ENCODE results near the gene CCDC188.

CCDC188 gene

DNA sequence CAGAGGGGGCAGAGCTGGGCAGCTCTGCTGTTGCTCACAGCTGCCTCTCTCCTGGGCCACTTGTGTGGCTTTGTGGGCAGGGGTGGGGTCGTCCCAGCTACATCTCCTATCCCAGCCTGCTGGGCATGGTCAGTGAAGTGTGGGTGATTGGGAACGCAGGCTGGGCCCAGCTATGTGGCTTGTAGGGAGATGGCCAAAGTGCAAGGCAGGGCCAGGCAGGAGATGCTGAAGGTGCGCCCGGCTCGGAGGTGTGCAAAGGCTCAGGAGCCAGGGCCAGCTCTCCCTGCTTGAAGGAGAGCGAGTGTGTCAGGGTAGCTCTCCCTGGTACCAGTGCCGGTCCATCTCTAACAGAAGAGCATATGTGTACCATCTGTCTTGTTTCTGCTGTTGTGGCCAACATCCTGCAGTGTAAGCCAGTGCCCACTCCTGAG is 43.4 kb downstream of the CCDC188 start:
- no peak for DNase-seq (ENCODE audit: low read depth)
- no peak overlapping the region for H3K4me3 ChIP-seq (ENCODE audit: low read depth, low read length)
- TF ChIP-seq MYC (IDR thresholded peaks at IDR 0.05; ENCODE audit: low read depth, low read length) = no peak
- no peak for TF ChIP-seq MAX (IDR thresholded peaks at IDR 0.05; ENCODE audit: low read depth, low read length)
- no peak for TF ChIP-seq CTCF (IDR thresholded peaks at IDR 0.05; ENCODE audit: low read depth, low read length)
- no peak for TF ChIP-seq POLR2A (IDR thresholded peaks at IDR 0.05; ENCODE audit: extremely low read depth, insufficient read length)

DNA sequence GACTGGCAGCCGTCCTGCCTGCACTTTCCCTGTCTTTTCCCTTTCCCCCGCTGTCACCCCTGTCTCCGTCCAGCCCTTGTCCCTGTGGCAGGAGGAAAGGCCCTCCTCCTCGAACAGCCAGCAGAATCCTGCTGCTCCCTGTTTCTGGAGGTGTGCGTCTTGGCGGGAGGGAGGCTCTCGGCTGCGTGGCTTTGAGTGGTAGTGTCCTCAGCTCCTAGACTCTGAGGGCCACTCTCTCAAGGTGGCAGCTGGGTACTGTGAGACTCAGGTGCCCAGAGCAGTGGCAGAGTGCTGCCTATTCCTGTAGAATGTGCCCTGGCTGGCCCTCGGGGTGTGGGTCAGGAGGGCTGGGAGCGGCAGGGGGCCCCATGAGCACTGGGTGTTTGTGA is 44.0 kb downstream of the CCDC188 start:
- TF ChIP-seq POLR2A (IDR thresholded peaks at IDR 0.05; ENCODE audit: extremely low read depth, insufficient read length) = no peak
- no peak for TF ChIP-seq CTCF (IDR thresholded peaks at IDR 0.05; ENCODE audit: low read depth, low read length)
- TF ChIP-seq MAX (IDR thresholded peaks at IDR 0.05; ENCODE audit: low read depth, low read length) = no peak
- no peak for TF ChIP-seq MYC (IDR thresholded peaks at IDR 0.05; ENCODE audit: low read depth, low read length)
- DNase-seq (ENCODE audit: low read depth) = no peak
- no peak overlapping the region for H3K4me3 ChIP-seq (ENCODE audit: low read depth, low read length)

DNA sequence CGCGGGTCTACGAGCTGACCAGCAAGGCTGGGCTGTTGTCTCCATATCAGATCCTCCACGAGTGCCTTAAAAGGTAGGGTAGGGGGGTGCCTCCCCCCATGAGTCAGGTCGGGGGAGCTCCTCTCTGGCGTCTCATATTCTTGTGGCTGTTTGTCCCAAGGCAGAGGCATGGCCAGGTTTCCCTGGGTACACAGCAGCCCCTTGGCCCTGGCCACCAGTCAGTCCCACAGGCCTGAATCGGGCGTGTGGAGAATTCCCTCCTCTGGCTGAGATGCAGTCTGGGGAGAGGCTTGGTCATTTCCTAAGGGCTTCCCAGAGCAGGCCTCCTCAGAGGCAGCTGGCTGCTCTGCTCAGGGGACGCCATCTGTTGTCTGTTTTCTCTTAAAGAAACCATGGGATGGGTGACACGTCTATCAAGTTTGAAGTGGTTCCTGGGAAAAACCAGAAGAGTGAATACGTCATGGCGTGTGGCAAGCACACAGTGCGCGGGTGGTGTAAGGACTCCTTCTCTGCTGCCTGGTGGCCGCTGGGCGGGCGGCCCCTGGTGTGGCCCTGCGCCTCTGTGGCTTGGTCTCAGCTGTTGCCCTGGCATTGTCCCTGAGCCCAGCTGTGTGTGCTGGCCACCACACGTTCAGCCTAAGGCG is 44.5 kb downstream of the CCDC188 start:
- H3K4me3 ChIP-seq (ENCODE audit: low read depth, low read length) = no peak overlapping the region
- DNase-seq (ENCODE audit: low read depth) = no peak
- TF ChIP-seq MAX (IDR thresholded peaks at IDR 0.05; ENCODE audit: low read depth, low read length) (no peak), POLR2A (IDR thresholded peaks at IDR 0.05; ENCODE audit: extremely low read depth, insufficient read length) (no peak), CTCF (IDR thresholded peaks at IDR 0.05; ENCODE audit: low read depth, low read length) (no peak), MYC (IDR thresholded peaks at IDR 0.05; ENCODE audit: low read depth, low read length) (no peak)

- DNase-seq (ENCODE audit: low read depth) = no peak
- no peak for TF ChIP-seq MYC (IDR thresholded peaks at IDR 0.05; ENCODE audit: low read depth, low read length)
- no peak overlapping the region for H3K4me3 ChIP-seq (ENCODE audit: low read depth, low read length)
Measured at GRCh38 chr22:20105456-20106204, 45.2 kb downstream of the CCDC188 start.

DNA sequence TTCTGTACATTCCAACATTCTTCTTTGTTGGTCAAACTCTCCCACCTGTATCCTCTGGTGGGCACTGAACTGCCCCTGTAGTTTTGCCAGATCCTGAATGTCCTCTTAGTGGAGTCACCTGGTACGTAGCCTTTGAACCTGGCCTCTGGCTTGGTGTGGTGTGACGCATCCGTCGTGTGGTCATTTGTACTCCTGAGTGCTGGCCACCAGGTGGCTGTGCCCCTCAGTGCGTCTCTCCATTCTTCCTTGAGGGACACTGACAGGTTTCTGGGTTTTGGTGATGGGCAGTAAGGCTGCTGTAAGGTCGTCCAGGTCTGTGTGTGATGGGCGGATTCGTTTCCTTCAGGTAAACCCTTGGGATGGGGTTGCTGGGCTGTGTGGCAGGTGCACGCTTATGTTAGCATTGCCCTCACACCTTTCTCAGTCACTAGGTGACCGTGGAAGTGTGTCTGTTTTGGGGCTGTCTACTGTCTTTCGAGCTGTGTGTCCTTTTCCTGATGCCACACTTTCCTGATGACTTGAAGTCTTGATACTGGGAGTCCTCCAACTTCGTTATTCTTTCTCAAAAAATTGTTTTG is 48.6 kb downstream of the CCDC188 start:
- no peak overlapping the region for H3K4me3 ChIP-seq (ENCODE audit: low read depth, low read length)
- no peak for DNase-seq (ENCODE audit: low read depth)
- TF ChIP-seq CTCF (IDR thresholded peaks at IDR 0.05; ENCODE audit: low read depth, low read length) (no peak), MAX (IDR thresholded peaks at IDR 0.05; ENCODE audit: low read depth, low read length) (no peak), MYC (IDR thresholded peaks at IDR 0.05; ENCODE audit: low read depth, low read length) (no peak), POLR2A (IDR thresholded peaks at IDR 0.05; ENCODE audit: extremely low read depth, insufficient read length) (no peak)

DNA sequence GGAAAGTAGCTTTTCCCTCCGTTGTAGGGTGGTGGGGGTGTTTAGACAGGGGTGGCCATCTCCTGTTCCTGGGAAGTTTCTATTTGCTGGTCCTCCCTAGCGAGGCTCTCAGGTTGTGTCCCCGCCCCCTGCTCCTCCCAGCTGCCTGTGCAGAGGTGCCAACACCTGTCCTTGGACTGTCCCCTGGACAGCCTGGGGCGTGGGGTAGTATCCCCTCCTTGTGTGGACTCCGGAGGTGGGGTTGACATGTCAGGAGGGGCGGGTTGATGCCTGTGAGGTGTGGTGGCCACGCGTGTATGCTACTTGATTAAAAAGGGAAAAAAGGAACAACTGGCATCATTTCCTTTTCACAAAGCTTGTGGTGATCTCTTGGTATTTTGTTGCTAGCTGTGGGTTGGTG is 49.2 kb downstream of the CCDC188 start:
- no peak for DNase-seq (ENCODE audit: low read depth)
- no peak overlapping the region for H3K4me3 ChIP-seq (ENCODE audit: low read depth, low read length)
- TF ChIP-seq POLR2A (IDR thresholded peaks at IDR 0.05; ENCODE audit: extremely low read depth, insufficient read length) (no peak), MYC (IDR thresholded peaks at IDR 0.05; ENCODE audit: low read depth, low read length) (no peak), MAX (IDR thresholded peaks at IDR 0.05; ENCODE audit: low read depth, low read length) (no peak), CTCF (IDR thresholded peaks at IDR 0.05; ENCODE audit: low read depth, low read length) (no peak)
